LNCaP clone FGC (cell line): Measurements from ENCODE around the gene TSPAN31.

Source experiments
- DNase-seq: peaks from one replicate; pipeline ENCODE4 v3.0.0-alpha.2; 2011; ENCODE audit warnings: low read depth
- H3K4me3 ChIP-seq: 2 replicates; pipeline ENCODE4 v1.5.1; 2011; ENCODE audit warnings: mild to moderate bottlenecking, low read depth, low read length, control low read depth
- TF ChIP-seq, protein P1 (sequence below): IDR thresholded peaks from 2 replicates; pipeline ENCODE4 v1.5.1; 2012; ENCODE audit warnings: mild to moderate bottlenecking; ENCODE audit not compliant: control insufficient read depth, insufficient read depth; ENCODE audit errors: extremely low read depth

Gene TSPAN31

DNA sequence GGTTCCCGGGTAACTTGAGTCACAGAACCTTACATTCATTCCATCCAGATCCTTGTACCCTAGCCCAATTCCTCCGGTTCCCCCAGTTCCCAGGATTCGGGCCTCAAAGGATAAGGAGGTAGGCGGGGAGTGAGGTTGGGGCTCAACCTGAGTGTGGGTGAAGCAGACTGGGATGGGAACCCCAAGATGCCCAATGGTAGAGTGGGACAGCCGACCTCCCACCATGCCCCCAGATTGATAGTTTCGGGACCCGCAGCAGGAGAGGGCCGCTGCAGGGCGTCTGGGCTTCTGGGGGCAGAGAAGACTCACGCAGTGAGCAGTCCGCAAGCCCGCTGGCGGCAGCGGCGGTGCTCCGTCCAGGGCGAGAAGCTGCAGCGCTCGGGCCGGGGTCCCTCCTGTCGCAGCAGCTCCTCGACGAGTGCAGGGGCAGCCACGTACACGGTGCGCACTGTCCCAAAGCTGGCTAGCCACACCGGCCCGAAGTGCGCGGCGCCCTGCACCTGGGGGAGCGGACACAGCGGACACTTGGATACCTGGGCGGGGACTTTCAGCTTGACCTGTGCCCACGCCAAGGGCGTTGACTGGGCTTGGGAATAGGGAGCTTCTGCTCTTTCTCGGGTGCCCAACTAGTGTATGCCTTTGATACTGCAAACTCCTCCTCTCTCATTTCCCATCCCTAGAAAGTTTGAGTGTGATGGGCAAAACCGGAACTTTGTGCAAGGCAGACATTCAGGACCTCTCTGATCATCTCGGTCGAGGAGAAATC is 21.0 kb downstream of the TSPAN31 start:
- TF ChIP-seq, protein P1, sequence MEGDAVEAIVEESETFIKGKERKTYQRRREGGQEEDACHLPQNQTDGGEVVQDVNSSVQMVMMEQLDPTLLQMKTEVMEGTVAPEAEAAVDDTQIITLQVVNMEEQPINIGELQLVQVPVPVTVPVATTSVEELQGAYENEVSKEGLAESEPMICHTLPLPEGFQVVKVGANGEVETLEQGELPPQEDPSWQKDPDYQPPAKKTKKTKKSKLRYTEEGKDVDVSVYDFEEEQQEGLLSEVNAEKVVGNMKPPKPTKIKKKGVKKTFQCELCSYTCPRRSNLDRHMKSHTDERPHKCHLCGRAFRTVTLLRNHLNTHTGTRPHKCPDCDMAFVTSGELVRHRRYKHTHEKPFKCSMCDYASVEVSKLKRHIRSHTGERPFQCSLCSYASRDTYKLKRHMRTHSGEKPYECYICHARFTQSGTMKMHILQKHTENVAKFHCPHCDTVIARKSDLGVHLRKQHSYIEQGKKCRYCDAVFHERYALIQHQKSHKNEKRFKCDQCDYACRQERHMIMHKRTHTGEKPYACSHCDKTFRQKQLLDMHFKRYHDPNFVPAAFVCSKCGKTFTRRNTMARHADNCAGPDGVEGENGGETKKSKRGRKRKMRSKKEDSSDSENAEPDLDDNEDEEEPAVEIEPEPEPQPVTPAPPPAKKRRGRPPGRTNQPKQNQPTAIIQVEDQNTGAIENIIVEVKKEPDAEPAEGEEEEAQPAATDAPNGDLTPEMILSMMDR, result no peak
- H3K4me3 ChIP-seq, result peak overlapping the region; percentile 17
- no peak for DNase-seq

DNA sequence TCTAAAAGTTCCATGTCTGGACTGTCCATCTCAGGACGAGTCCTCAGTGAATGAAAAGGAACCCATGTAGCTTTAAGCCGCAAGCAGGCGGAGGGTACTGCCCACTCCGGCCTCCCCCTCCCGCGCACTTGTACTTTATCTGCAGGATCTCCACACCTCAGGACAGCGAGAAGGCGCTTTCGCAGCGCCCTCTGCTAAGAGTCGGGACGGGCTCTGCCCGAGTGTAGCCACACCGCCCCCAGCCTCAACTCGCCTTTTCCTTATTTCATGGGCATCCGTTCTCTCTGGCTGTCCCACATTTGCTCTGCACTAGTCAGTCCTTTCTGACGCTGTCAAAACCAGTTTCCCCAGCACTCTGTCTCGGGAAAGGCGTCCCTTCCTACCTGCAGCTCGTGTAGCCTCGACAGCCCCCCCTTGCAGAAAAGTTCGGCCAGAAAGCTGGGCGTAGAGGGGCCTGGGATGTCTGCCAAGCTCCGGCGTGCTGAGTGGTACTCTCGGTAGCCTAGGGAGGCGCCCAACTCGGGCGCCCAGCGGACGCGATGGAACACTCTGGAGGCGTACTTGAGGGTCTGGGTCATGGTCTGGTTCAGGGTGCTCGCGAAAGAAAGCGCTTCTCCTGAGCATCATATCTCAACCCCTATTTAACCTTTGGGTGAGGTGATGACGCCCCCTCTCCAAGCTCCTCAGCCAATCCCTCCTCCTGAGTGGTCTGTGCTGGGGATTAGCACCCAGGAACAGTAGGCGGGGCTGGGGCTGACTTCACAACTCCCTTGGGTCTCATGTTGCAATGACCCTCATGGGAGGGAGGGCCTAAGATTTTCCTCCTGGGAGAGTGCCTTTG is 21.8 kb downstream of the TSPAN31 start, which contains the start of gene CYP27B1:
Gene CYP27B1, minus strand, starts transcription at position 615 of the 841 bp plus-strand sequence. Its CDS starts 37 bp downstream, at position 578.
- peak within 1 kb of the TSS; percentile 17 for H3K4me3 ChIP-seq
- no peak for DNase-seq
- TF ChIP-seq, protein P1, result no peak; the same call in 1 of the 2 replicates

DNA sequence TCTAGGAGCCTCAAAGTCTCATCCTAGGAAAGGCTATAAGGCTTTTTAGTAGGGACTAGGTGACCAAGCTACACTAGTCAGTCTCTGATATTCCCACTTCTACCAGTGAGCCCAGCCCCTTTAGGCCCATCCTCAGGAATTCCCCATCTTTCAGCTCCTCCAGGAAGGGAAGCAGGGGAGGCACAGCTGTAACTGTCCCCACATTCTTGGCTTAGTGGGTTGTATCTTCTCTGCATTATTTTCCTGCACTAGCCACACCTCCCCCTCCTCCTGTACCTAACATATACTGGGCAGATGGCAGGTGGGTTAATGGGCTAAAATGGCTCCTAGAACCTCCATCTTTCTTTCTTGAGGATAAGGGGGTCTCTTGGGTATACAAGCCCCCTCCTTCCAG is 22.5 kb downstream of the TSPAN31 start:
- no peak for DNase-seq
- TF ChIP-seq, protein P1, result no peak
- no peak overlapping the region for H3K4me3 ChIP-seq

DNA sequence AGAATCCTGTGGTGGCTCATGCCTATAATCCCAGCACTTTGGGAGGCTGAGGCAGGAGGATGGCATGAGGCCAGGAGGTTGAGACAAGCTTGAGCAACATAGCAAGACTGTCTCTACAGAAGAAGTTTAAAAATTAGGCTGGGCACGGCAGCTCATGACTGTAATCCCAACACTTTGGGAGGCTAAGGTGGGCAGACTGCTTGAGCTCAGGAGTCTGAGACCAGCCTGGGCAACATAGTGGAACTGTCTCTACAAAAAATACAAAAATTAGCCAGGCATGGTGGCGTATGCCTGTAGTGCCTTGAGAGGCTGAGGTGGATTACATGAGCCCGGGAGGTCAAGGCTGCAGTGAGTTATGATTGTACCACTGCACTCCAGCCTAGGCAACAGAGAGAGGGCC is 23.0 kb downstream of the TSPAN31 start:
- TF ChIP-seq, protein P1, result no peak
- H3K4me3 ChIP-seq, result no peak overlapping the region
- no peak for DNase-seq

DNA sequence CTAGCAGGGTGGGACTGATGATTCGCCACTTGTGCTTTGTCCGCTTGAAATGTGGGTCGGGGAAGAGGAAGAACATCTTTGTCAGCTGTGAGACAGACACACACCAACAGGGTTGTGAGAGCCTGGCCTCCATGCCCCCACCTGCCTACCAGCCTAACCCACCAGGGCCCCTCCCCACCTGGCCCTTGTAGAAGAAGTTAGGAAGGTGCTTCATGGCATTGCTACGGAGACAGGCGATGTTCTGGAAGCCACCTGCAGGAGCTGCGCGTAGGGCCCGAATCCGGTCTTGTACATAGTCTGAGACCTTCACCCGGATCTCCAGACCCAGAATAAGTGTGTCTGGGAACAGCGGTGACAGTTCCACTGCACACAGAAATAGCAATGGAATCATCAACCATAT is 24.8 kb downstream of the TSPAN31 start:
- TF ChIP-seq, protein P1, result no peak
- no peak overlapping the region for H3K4me3 ChIP-seq
- no peak for DNase-seq

DNA sequence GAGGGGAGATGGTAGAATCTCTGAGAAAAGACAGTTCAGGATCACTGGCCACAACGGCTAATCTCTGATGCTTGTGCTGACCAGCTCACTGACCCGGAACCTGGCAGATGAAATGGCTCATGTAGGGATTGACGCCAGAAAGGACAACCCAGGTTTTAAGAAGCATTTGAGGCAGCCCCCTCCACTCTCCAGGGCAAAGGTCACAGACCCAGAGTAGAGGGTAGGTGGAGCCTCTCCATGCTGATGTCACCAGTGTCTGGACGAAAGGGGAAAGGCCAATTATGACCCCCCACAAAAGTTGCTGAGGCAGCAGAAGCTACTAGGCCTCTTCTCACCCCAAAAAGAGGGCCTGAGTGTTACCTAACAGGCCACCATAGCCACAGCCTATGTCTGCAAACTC is 25.9 kb downstream of the TSPAN31 start:
- H3K4me3 ChIP-seq, result peak overlapping the region; percentile 97
- TF ChIP-seq, protein P1, result no peak
- no peak for DNase-seq
